Endothelial cell of coronary artery (primary cell): ENCODE measurements around the gene SMG7. TPM values are rescaled to one million over a fixed set of nuclear protein-coding genes. Genes with fewer than 3 reads are reported as not detected.

ENCODE experiments used
- total RNA-seq: library from RNA; depleted of rRNA; stranded (reverse); fragments of >200 nt; gene quantifications from 2 replicates; pipeline ENCODE4 v1.2.3, GENCODE V29; 2014

The SMG7 gene, protein sequence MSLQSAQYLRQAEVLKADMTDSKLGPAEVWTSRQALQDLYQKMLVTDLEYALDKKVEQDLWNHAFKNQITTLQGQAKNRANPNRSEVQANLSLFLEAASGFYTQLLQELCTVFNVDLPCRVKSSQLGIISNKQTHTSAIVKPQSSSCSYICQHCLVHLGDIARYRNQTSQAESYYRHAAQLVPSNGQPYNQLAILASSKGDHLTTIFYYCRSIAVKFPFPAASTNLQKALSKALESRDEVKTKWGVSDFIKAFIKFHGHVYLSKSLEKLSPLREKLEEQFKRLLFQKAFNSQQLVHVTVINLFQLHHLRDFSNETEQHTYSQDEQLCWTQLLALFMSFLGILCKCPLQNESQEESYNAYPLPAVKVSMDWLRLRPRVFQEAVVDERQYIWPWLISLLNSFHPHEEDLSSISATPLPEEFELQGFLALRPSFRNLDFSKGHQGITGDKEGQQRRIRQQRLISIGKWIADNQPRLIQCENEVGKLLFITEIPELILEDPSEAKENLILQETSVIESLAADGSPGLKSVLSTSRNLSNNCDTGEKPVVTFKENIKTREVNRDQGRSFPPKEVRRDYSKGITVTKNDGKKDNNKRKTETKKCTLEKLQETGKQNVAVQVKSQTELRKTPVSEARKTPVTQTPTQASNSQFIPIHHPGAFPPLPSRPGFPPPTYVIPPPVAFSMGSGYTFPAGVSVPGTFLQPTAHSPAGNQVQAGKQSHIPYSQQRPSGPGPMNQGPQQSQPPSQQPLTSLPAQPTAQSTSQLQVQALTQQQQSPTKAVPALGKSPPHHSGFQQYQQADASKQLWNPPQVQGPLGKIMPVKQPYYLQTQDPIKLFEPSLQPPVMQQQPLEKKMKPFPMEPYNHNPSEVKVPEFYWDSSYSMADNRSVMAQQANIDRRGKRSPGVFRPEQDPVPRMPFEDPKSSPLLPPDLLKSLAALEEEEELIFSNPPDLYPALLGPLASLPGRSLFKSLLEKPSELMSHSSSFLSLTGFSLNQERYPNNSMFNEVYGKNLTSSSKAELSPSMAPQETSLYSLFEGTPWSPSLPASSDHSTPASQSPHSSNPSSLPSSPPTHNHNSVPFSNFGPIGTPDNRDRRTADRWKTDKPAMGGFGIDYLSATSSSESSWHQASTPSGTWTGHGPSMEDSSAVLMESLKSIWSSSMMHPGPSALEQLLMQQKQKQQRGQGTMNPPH
- total RNA-seq, result 18.6 and 27.6 TPM in 2 replicates

DNA sequence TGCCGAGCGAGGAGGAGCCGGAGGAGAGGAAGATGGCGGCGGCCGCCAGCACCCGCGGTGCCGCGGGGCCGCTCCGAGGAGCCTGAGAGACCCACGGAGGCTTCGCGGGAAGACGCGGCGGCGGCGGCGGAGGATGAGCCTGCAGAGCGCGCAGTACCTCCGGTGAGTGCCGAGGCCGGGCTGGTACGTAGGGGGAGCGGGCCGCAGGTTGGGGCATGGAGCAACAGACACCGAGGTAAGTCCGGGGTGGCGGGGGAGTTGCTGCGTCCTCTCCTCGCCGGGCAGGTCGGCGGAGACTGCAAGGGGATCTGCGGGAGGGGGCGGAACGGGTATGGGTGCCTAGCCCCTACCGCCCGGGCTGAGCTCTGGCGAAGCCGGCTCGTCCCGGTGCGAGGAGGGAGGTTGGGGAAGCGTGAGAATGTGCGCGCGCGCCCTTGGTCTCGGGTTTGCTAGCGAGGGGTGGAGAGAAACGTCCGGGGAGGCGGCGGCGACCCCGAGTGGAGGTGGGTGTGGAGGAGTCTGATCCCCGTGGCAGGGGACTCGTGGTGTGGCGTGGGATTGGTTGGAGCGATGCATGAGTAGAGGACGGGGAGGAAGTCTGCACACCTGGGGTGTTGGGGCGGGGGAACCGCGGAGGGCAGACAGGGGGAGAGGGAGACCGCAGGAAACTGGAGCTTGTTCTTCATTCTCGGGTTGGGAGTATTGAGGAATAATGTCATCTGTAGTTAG, at the start of gene SMG7:
SMG7 (plus strand) TSS at position 12 of the 729 bp plus-strand sequence; CDS start at position 134, 122 bp downstream.

DNA sequence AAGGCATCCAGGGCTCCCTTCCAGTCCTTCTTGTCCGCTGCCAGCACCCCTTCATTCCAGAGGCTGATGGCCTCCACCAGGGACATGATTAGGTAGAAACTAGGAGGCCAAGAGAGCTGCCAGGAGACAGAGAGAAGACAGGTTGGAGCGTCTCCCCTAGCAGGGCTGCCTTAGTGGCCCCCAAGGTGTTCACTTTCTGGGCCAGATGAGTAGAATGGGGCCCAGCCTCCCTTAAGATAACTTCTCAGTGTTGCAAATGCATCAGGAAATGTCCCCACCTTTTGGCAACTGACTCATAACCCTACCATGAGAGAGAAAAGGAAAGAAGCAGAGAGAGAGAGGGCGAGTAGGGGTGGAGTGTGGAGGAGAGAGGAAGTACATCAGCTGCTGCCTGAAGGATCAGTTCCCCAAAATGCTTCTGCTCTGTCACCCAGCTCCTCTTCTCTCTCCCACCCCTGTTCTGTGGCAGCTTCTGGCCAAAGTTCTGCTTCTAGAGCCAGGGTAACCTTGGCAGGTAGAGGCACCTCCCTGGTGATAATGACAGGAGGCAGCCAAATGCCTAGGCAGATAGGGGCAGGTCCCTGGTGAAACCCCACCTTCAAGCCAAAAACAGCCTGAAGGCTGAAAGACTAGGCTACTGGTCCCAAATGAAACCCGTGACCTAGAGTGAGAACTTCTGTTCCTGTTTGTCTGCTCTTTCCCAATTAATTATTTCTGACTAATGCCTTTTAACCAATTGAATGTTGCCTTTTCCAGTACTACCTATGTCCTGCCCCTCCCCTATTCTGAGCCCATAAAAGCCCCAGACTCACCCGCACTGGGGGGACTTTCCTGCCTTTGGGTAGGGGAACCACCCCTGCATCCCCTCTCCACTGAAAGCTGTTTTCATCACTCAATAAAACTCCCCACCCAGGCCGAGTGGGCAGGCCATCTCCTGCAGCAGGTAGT, 118.2 kb downstream of the SMG7 start, which contains the start of gene NCF2:
NCF2 (minus strand) TSS at position 216 of the 948 bp plus-strand sequence; CDS start at position 86, 130 bp downstream.

Other genes with a start within 250 kb of the SMG7 start
- gene NMNAT2, start 54.1 kb upstream of the SMG7 start, total RNA-seq, result 0.45 and 0.47 TPM in 2 replicates
- 0.09 TPM in 1 of 2 replicates, not detected in the other for gene NCF2, start 118.0 kb downstream of the SMG7 start, total RNA-seq
- gene ARPC5, start 163.3 kb downstream of the SMG7 start, total RNA-seq, result 370 and 417 TPM in 2 replicates
- gene APOBEC4, start 180.8 kb downstream of the SMG7 start, total RNA-seq, result not detected in 2 replicates